CD4-positive, alpha-beta T cell treated with Interleukin-2 at 100 ng/mL for 4 hours (primary cell): ENCODE measurements around the gene DLG1.

ENCODE experiments used
- DNase-seq: peaks from one replicate; pipeline ENCODE4 v3.0.0-alpha.2; 2020; ENCODE audit warnings: low spot score

DLG1 gene

GRCh38 chr3:196997311-196997710 lies 301.1 kb downstream of the DLG1 start:
- no peak for DNase-seq

GRCh38 chr3:196996454-196997265 lies 301.8 kb downstream of the DLG1 start:
- DNase-seq: no peak

DNA sequence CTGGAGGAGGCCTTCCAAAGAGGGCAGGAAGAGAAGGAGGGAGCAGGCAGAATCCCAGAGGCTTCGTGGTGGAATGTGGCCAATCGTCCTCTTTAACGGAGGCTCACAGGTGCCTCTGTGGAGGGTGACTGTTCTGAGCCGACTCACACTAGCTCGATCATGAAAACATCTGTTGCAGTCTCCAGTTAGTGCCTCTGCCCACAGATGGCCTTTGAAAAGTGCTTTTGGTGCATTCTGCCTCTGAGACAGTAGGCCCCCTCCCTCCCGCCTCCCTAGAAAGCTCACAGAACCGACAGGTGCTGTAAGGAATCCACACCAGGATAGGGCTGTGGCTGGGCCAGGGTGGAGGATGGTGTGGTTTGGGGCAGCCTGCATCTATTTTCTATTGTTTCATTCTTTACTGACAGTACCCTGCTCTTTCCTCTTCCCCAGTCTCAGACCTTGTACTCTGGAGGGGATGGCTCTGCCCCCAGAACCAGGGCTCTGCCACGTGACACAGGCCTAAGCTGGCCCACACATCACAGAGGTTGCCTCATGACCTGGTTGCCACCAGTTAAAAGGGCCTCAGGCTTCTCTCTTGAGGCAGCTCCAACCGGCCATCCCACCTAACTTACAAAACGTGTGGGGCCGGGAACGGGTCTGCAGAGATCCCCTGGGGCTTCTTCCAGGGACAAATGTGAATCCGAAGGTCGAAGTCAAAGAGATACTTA lies 302.6 kb downstream of the DLG1 start:
- no peak for DNase-seq

- DNase-seq: no peak
These were observed 303.4 kb downstream of the DLG1 start for GRCh38 chr3:196995027-196995426.

DNA sequence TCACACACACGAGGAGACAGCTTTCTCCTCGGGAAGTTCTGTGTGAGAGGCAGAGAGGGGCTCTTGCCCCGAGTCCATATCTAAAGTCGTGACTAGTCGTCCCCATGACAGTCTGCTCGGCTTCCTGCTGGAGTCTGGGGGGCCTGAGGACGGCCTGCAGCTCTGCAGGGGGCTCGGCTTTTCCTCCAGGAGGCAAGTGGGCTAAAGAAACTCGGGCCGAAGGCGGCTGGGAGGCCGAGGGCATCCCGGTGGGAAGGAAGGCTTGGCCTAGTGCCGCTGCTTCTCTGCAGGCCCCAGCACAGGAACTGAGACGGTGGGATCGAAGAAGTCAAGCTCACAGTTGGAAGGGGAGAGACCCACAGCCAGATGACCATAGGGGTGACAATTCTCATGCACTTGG lies 304.4 kb downstream of the DLG1 start:
- DNase-seq: no peak
